Bronchial epithelial cell (primary cell): Measurements from ENCODE around the gene RAB7B. TPM values are rescaled to one million over a fixed set of nuclear protein-coding genes. Genes with fewer than 3 reads are reported as not detected.

Experiments
- DNase-seq: peaks from one replicate; pipeline ENCODE4 v3.0.0-alpha.2; 2010; ENCODE audit warnings: low read depth
- FAIRE-seq: peaks from 2 replicates; lab custom pipeline; 2011; peaks lifted over from hg19 to GRCh38; lab: Jason Lieb, UNC
- H3K27me3 ChIP-seq: 2 replicates; pipeline ENCODE4 v1.5.1; 2011; ENCODE audit warnings: low read length; ENCODE audit not compliant: control insufficient read depth, insufficient read depth
- H3K36me3 ChIP-seq: 2 replicates; pipeline ENCODE4 v1.5.1; 2011; ENCODE audit warnings: low read length; ENCODE audit not compliant: control insufficient read depth, insufficient read depth
- H3K4me3 ChIP-seq: 2 replicates; pipeline ENCODE4 v1.5.1; 2011; ENCODE audit warnings: mild to moderate bottlenecking, low read depth, low read length, control low read depth
- total RNA-seq: library from RNA; depleted of rRNA; stranded (reverse); fragments of >200 nt; gene quantifications from 2 replicates; pipeline ENCODE4 v1.2.1, GENCODE V29; 2014
- TF ChIP-seq, protein P1 (sequence below): IDR thresholded peaks from 2 replicates; pipeline ENCODE4 v1.5.1; 2011; ENCODE audit warnings: mild to moderate bottlenecking, moderate library complexity, low read length, control low read depth, inconsistent platforms; ENCODE audit not compliant: insufficient read depth, severe bottlenecking

Gene RAB7B
- total RNA-seq, 1 donor from 2014 or later, result 2.9 TPM

DNA sequence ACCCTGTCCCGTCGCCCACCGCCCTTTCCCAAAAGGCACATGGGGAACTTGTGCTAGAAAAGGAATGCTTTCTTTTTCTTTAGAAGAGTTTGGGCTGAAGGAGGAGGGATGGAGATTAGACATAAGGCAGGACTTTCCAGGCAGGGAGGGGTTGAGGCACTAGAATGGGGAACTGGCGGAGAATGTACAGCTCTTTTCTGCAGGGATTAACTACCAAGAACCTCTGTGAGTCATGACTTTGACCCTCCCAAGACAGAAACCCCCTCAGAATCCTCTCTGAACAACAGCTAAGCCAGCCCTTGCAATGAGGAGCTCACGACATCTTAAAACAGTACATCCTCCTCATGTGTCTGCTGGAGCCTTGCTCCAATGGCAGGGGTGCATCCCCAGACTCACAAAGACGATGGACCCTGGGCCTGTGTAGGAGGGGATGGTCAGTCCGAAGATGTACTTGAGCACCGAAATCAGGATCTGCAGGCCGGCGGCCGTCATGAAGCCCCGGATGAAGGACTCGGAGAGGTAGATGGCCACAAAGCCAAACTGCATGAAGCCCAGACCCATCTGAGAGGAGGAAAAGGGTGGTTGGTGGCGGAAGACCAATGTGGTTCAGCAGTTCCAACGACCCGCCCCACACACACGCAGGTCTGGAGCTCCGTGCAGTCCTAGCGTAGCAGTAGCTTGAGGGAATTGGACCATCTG is 73.5 kb downstream of the RAB7B start:
- TF ChIP-seq, protein P1, sequence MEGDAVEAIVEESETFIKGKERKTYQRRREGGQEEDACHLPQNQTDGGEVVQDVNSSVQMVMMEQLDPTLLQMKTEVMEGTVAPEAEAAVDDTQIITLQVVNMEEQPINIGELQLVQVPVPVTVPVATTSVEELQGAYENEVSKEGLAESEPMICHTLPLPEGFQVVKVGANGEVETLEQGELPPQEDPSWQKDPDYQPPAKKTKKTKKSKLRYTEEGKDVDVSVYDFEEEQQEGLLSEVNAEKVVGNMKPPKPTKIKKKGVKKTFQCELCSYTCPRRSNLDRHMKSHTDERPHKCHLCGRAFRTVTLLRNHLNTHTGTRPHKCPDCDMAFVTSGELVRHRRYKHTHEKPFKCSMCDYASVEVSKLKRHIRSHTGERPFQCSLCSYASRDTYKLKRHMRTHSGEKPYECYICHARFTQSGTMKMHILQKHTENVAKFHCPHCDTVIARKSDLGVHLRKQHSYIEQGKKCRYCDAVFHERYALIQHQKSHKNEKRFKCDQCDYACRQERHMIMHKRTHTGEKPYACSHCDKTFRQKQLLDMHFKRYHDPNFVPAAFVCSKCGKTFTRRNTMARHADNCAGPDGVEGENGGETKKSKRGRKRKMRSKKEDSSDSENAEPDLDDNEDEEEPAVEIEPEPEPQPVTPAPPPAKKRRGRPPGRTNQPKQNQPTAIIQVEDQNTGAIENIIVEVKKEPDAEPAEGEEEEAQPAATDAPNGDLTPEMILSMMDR, result no peak
- Histone ChIP-seq H3K4me3 (no peak overlapping the region), H3K36me3 (no peaks in the 10 kb centered on the region), H3K27me3 (peaks cover 6% of the 10 kb centered on the region)
- DNase-seq, result no peak
- FAIRE-seq, result no peak

DNA sequence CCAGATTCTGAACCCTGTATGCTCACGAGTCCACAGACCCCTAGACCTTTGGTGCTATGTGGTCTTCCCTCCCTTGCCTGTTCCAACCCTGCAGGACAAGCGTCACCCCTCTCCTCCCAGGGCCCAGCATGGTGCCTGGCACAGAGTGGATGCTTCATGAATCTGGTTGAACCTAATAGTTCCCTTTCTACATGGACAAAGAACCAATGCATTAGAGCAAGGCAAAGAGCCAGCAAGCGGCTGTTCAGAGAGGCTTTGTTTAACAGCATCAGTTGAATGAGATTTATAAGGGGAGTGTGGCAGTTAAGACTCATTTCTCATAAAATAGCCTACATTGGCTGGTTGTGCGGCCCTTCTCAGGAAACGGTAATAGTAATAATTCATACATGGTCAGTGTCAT is 74.9 kb downstream of the RAB7B start:
- no peak for DNase-seq
- no peak for FAIRE-seq
- peaks cover 6% of the 10 kb centered on the region for H3K27me3 ChIP-seq

DNA sequence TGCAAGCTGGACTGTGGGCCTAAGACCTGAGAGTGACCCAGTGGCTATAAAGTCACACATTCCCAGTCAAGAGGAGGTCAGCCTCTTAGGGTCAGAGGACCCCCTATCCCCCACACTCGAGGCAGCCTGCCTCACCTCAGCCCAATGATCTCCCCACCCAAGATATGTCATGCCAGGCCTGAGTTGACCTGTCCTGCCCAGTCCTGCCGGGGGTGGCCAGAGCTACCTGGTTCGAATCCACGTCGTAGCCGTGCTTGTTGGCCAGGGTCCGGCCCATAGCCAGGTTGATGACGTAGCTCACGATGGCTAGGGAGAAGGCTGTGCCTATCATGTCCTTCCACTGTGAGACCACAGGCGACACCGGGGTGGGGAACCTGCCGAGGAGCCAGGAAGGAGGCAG is 75.5 kb downstream of the RAB7B start:
- Histone ChIP-seq H3K27me3 (peaks cover 6% of the 10 kb centered on the region), H3K36me3 (no peaks in the 10 kb centered on the region), H3K4me3 (no peak overlapping the region)
- FAIRE-seq, result no peak
- no peak for DNase-seq
- TF ChIP-seq, protein P1, result no peak

More for the DNA sequence above, 74.9 kb downstream of the RAB7B start:
- Histone ChIP-seq H3K4me3 (no peak overlapping the region), H3K36me3 (no peaks in the 10 kb centered on the region)
- TF ChIP-seq, protein P1, result no peak

DNA sequence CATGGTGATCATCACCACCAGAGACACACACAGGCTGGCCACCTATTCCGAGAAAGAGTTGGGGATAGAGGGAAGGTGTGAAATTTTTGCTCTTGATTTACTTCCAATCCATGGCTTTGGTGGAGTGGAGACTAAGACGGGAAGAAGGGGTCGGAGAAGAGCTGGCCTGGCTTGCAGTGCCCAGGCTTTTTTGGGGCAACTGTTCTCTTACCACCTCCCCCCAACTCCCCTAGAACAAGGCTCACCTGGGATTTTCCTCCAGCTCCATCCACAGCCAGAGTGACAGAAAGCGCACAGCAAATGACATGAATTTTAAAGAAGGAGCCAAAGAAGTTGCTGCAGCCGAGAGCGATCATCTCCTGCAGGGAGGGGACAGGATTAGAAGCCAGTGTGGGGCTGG is 75.9 kb downstream of the RAB7B start:
- TF ChIP-seq, protein P1, result no peak
- Histone ChIP-seq H3K36me3 (no peaks in the 10 kb centered on the region), H3K4me3 (no peak overlapping the region), H3K27me3 (peaks cover 6% of the 10 kb centered on the region)
- DNase-seq, result no peak
- FAIRE-seq, result no peak

Other genes starting within 250 kb of the RAB7B start
- 14.3 and 18.7 TPM in 2 replicates for gene RAB29, start 227.9 kb downstream of the RAB7B start, total RNA-seq
- gene SLC41A1, start 190.2 kb downstream of the RAB7B start, total RNA-seq, result 6.6 and 8.6 TPM in 2 replicates
- gene PM20D1, start 153.3 kb downstream of the RAB7B start, total RNA-seq, result not detected in 2 replicates
- 0.26 TPM in 1 of 2 replicates, not detected in the other for gene SLC26A9, start 59.9 kb downstream of the RAB7B start, total RNA-seq
- gene CTSE, start 20.5 kb upstream of the RAB7B start, total RNA-seq, result not detected in 2 replicates
- not detected in 2 replicates for gene RHEX, start 49.8 kb upstream of the RAB7B start, total RNA-seq
- gene AVPR1B, start 114.0 kb upstream of the RAB7B start, total RNA-seq, result not detected in 2 replicates
- gene FAM72A, start 199.4 kb upstream of the RAB7B start, total RNA-seq, result 0.64 TPM in 1 of 2 replicates, not detected in the other
- 9.2 and 28.5 TPM in 2 replicates for gene SRGAP2, start 200.1 kb upstream of the RAB7B start, total RNA-seq